GM12872 (cell line): ENCODE measurements around the gene RNF150.

ENCODE experiments used
- TF ChIP-seq, protein P1 (sequence below): IDR thresholded peaks from 3 replicates; pipeline ENCODE4 v1.5.1; 2011; ENCODE audit warnings: low read depth, mild to moderate bottlenecking, low read length, moderate library complexity; ENCODE audit not compliant: insufficient read depth

Gene RNF150

DNA sequence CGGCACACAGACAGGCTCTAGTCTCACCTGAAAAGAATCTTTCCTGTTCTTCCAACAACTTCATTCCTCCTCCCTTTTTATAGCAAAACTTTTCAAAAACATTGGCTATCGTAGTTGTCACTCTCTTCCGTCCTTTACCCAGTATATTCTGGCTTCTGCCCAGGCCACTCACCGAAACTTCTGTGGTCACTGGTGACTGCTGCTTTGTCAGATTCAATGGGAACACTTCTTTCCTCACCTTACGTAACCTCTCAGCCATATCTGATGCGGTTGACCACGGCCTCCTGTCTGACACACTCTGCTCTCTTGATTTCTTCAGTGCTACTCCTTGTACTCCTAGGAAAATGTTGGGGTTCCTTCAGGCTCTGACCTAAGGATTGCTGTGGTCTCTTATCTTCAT lies 9.2 kb upstream of the RNF150 start:
- TF ChIP-seq, protein P1, sequence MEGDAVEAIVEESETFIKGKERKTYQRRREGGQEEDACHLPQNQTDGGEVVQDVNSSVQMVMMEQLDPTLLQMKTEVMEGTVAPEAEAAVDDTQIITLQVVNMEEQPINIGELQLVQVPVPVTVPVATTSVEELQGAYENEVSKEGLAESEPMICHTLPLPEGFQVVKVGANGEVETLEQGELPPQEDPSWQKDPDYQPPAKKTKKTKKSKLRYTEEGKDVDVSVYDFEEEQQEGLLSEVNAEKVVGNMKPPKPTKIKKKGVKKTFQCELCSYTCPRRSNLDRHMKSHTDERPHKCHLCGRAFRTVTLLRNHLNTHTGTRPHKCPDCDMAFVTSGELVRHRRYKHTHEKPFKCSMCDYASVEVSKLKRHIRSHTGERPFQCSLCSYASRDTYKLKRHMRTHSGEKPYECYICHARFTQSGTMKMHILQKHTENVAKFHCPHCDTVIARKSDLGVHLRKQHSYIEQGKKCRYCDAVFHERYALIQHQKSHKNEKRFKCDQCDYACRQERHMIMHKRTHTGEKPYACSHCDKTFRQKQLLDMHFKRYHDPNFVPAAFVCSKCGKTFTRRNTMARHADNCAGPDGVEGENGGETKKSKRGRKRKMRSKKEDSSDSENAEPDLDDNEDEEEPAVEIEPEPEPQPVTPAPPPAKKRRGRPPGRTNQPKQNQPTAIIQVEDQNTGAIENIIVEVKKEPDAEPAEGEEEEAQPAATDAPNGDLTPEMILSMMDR = no peak

- TF ChIP-seq, protein P1 = no peak
These were observed 7.3 kb upstream of the RNF150 start for GRCh38 chr4:141140391-141141200.

- TF ChIP-seq, protein P1 = no peak
These were observed 1.0 kb upstream of the RNF150 start for GRCh38 chr4:141133999-141134995.

GRCh38 chr4:141132709-141133145 lies 542 bp downstream of the RNF150 start:
- TF ChIP-seq, protein P1 = no peak

GRCh38 chr4:141132072-141132708 lies 1.1 kb downstream of the RNF150 start:
- TF ChIP-seq, protein P1 = no peak

DNA sequence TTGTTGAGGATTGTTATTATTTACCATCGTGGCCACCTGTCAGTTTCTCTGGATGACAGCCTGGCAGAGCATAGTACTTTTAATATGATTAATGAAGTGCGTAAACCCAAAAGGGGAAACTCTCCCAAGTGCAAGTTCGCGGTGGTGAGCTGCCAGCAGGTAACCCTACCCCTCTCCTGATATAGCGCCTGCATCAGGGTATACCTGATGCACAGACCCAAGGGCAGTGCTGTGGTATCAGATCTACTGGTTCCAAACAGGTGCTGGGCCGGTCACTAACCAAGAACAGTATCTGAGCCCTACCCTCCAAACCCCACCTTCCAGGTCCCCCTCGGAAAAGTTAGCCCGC lies 1.6 kb downstream of the RNF150 start:
- TF ChIP-seq, protein P1 = no peak

- TF ChIP-seq, protein P1 = no peak
These were observed 2.2 kb downstream of the RNF150 start for GRCh38 chr4:141130947-141131605.
